Inferior parietal cortex (tissue), 1 donor: Measurements from ENCODE around the gene HEYL.
"Not testable (repeated sequence)": the region's sequence is repeated elsewhere in the genome, so short reads cannot be mapped to it uniquely, and the experiment has no call there.

Experiments used
- DNase-seq: peaks from one replicate; pipeline ENCODE4 v3.0.0-alpha.2; 2016; ENCODE audit errors: extremely low spot score

Gene HEYL

GRCh38 chr1:39608921-39609320, 30.5 kb downstream of the HEYL start:
- DNase-seq = no peak

- not testable (repeated sequence) for DNase-seq
Observed at GRCh38 chr1:39603677-39604076, 35.8 kb downstream of the HEYL start.

GRCh38 chr1:39601667-39602255, 37.7 kb downstream of the HEYL start:
- DNase-seq = not testable (repeated sequence)

- DNase-seq = no peak
Observed at GRCh38 chr1:39596163-39596562, 43.3 kb downstream of the HEYL start.

GRCh38 chr1:39593386-39593785, 46.1 kb downstream of the HEYL start:
- no peak for DNase-seq

GRCh38 chr1:39592069-39592468, 47.4 kb downstream of the HEYL start:
- DNase-seq = no peak

DNA sequence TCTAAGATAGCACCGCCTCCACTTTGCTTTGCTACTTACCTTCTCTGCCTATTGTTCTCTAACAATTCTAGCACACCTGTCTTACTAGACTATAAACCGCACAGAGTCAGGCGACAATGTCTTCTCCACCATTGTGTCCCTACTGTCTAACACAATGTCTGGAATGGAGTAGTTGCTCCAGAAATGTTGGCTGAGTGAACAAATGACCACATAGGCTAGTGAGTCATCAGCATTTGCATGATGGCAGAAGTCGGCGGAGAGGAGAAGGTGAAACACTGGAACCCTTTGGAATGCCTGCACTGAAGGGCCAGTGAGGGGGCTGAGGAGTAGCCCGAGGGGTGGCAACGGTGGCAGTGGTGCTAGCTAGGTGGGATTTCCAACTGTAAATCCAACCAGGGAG, 48.9 kb downstream of the HEYL start:
- no peak for DNase-seq

GRCh38 chr1:39585933-39586332, 53.5 kb downstream of the HEYL start:
- DNase-seq = no peak

DNA sequence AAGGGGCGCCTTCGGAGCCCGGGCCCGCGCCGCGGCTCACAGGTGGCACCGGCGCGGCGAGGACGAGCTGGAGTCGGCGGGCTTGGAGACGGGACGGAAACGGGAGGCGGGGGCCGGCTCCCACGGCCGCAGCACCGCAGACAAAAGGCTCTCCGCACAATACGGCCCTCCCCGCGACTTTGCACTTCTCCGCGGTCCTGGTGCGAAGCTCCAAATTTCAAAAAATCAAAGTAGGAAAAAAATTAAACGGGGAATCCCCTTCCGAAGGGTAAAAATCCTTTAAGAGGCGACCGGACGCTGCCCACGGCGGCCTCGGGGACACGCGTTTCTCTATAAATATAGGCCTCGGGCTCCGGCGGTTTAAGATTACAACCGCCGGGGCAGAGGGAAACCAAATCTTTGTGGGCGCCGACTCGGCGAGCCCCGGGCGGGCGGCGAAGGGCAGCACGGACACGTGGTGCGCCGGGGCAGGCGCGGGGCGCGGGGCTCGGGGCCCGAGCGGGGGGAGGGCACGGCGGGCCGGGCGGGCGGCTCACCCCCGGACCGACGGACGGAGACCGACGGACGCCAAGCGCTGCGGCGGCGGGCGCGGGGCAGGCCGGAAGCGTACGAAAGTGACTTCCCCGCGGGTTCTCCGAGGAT, 63.3 kb downstream of the HEYL start:
- peak; percentile 16 for DNase-seq

DNA sequence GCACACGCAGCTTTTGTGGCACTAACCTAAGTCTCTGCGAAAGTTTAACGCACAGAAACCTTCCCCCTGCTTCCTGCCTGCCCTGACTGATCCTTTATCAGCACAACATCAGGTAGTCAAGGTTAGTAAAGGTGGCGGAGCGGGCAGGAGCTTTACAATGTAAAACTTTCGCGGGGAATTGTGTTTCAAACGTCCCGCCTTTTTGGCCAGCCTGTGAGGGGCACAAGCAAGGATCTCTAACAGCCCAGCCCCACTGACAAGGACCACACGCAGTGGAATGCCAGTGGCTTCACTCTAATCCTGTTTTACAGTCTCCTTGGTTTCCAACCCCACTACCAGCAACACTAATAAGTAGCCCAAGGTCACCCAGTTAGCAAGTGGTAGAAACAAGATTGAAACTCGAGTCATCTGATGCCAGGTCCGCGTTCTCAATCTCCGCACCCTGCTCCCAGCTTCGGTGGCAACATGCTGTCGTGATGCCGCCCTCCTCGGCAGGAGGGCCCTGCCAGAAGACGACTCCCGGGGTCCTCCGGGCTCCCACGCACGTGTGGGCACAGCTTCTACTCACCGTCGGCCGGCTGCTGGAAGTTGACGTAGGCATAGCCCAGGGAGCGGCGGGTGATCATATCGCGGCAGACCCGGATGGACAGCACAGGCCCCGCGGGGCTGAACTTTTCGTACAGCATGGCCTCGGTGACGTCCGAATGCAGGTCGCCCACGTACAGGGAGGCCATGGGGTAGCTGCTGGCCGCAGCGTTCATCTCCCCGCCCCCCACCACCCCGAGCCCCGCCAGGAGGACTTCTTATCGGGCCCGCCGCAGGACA, 64.0 kb downstream of the HEYL start:
- peak; percentile 7 for DNase-seq

DNA sequence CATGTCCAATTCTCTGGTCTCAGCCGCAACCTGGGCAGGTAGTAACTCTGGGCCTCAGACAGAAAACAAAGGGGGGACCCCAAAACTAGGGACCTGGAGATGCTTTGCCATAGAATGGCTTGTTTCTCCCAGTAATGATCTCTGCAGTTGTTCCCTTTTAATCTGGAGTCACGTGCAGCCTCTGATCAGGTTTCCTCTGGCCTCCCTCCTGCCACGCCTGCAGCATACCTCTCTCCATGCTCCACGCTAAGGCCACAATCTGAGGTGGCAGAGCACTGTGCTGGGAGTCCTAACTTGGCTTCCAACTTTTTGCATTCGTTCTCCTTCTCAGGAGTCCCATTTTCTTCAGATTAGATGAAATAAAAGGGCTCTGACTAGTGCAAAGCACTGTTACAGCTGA, 64.8 kb downstream of the HEYL start:
- DNase-seq = no peak
